GM21576 (cell line): Measurements from ENCODE around the gene ITK.
"Not testable (repeated sequence)": the region's sequence is repeated elsewhere in the genome, so short reads cannot be mapped to it uniquely, and the experiment has no call there.

Experiments used
- ATAC-seq: cut with Tn5 transposase; IDR thresholded peaks from one replicate; pipeline ENCODE4 v1.9.1; 2021; ENCODE audit warnings: mild to moderate bottlenecking, moderate library complexity; ENCODE audit not compliant: unreplicated experiment

ITK gene

DNA sequence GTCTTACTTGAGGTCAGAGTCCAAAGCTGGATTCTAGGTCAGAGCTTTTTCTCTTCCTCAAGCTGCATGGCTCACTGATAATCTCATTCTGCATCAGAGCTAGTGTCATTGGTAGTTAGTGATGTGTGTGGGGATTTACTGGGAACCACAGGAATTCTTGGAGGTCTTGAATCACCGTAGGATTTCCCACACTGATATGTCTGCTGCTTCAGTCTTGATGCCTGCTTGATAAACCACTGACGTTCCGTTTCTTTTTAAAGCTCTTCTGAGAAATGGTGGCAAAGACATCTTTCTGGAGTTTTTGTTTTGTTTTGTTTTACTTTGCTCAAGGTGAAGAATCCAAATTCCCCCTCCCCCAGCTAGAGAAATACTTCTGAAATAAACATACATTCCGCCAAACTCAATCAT lies 13.4 kb upstream of the ITK start:
- no peak for ATAC-seq

DNA sequence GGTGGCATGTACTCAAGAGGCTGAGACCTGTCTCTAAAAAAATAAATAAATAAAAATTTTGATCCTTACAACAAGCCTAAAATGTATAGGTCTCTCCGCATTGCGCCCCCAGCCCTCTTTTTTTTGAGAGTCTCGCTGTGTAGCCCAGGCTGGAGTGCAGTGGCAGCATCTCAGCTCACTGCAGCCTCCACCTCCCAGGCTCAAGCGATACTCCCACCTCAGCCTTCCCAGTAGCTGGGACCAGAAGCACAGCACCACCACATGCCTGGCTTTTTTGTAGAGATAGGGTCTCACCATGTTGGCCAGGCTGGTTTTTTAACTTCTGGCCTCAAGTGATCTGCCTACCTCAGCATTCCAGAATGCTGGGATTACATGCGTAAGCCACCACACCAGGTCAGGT lies 12.4 kb upstream of the ITK start:
- no peak for ATAC-seq

DNA sequence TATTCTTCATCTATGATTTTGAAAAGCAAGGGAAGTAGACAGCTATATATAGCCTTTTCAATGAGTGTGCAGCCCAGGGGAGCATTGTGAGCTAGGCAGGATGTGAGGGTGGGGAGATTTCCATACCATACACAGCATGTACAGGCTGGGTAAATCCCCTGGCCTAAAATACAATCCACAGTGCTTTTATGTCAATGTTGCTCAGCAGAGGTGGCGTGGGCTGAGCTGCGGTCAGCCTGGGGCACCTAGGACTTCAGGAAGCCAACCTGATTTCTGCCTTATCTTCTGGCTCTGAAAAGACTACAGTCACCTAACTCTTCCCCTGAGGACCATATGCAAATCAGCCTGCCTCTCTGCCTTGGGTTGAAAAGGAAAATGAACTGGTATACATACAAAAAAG lies 8.2 kb upstream of the ITK start:
- peak; percentile 99 for ATAC-seq

DNA sequence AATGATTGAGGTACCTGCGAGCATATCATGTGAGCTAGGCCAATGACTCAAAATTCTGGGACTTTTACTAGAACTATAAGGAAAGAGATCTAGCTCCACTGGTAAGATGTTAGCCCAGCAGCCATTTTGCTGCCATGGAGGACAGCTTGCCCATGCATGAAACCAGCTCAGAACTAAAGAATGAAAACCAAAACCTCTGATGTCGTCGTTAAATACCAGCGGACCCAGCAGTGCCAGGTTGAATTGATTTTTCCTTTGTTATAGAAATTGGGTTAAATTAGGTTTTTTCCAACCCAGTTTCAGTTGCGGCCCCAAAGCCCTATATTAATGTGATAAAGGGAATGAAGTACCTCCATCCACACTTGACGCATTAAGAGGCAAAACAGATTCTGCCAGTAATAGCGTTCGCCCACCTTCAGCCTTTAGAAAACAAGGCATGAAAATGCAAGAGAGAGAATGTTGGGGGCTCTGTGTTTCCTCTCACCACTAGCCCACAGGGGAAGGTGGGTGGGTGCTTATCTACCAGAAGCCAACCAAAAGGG lies 5.5 kb upstream of the ITK start:
- ATAC-seq, result no peak

DNA sequence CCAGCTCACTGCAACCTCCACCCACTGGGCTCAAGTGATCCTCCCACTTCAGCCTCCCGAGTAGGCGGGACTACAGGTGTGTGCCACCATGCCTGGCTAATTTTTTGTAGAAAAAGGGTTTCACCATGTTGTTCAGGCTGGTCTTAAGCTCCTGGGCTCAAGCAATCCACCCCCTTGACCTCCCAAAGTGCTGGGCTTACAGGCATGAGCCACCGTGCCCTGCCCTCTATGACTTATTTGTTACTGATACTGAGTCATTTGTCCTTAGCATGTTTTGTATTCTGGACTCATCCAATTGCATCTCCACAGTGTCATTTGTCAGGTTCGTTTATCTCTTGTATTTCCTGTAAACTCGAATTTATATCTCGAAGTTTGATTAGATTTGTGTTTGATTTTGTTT lies 2.7 kb upstream of the ITK start:
- no peak for ATAC-seq

DNA sequence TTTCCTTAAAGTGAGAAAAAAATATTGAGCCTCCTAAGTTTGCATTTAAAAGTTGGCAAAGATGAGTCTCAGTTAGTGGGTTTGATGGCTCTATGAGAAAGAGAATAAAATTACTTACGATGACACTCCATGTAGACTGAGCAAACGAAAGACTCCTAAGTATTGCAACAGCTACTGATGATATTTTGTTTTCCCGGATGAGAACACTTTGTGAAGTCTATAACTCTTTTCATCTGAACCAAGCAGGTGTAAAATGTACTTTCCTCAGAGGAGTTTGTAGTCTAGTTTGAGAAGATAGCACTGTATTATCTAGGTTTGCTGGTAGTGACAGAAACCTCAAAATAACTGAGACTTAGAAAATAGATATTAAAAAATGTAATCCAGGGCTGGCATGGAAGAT lies 1.7 kb upstream of the ITK start:
- ATAC-seq, result no peak

DNA sequence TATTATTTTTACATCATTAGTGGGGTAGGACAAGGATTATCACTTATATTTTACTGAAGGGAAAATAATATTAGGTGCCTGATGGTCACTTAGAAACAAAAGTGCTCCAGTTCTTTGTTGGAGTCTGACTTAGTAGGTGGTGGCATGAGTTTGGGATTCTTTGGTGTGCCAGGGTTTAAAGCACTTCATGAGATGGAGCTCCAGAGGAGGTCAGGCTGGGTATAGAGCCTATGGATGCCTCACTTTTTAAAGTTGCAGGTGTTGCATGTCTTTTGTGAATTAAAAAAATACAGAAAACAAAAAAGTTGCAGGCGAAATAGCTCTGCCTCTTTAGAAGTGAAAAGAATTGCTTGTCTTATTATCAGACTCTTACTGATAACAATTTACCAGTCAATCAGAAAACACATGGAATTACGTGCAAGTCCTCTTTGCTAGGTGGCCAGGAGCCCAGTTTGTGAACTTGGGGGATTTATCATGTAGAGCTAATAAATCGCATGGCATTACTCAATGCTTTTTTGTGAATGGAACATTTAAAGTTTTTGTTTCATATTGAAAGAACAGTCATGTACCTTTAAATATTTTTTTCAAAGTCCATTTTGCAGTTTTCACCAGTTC lies 1.6 kb downstream of the ITK start:
- ATAC-seq, result no peak

DNA sequence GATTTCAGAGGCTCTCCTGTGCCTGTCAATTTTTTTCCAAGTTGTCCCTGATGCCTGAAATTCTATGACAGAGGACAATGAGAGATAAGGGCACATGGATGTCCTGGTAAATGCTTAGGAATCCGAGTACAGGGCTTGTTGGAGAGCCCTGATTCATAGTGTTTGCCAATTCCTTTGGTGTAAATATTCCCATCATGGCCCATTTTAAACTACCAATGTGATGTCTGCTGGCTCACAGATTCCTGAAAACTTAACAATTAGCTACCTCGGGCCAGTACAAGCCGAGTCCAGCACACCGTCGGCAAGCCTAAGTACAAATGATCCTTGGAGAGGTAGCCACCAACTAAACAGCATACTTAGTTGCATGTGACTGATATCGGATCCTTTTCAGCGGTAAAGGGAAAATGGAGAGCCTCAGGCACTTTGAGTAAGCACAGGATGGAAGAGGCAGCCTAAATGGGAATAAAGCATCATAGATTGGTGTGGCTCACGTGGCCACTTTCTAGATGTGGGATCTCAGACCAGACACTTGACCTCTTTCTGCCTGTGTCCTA lies 3.6 kb downstream of the ITK start:
- no peak for ATAC-seq

DNA sequence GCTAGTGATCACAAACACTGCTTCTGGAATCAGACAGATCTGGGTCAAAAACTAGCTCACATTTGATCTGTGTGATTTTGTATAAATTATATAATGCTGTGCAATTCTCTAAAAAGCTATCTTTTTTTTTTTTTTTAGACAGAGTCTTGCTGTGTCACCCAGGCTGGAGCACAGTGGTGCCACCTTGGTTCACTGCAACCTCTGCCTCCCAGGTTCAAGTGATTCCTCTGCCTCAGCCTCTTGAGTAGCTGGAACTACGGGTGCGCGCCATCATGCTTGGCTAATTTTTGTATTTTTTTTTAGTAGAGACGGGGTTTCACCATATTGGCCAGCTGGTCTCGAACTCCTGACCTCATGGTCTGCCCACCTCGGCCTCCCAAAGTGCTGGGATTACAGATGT lies 4.5 kb downstream of the ITK start:
- not testable (repeated sequence) for ATAC-seq

DNA sequence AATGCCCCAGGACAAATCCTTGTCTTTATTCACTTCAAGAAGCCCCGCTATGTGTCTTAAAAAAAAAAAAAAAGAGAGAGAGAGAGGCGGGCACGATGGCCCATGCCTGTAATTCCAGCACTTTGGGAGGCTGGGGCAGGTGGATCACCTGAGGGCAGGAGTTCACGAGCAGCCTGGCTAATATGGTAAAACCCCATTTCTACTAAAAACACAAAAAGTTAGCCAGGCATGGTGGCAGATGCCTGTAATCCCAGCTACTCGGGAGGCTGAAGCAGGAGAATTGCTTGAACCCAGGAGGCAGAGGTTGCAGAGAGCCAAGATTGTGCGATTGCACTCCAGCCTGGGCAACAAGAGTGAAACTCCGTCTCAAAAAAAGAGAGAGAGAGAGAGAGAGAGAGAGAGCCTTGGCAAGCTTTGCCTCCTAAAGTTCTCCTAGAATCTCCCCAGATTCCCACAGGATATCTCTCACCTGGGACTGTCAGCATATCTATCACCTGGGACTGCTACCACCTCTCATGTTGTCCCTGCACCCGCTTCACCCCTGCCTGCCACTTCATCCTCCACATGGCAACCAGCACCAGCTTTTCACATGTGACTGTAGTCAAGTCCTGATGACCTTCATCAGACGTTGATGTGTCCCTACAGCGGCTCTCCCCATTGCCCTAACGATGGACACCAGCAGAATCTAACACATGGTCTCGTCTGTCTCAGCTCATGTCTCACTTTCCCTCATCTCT lies 5.8 kb downstream of the ITK start:
- no peak for ATAC-seq

DNA sequence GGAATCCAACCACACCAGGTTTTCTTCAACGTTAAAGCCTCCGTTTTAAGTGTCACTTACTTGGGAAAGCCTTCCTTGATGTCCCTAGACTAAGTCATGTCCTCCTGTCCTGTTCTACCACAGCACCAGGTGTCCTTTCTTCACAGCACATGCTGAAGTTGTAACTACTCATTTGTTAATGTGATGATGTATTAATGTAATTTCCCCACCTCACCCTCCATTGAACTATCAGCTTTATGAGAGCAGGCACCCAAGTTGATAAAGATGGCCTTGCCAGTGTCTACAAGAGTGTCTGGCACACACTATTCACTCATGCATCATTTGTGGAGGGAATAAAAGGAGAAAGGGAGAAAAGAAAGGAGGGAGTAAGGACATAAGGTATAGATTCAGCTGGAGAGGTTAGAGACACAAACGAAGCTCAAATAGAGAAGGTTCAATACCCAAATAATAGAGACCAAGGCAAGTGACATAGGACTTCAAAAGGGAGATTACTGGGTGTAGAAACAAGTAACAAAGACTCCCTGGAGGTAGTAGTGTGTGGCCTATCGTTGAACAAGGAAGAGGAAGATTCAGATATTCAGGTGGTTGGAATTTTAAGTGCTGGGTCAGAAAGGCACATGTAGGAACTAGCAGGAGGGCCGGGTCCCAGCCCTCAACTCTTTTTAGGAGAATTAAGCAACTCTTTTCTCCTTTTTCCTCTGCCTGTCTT lies 6.6 kb downstream of the ITK start:
- no peak for ATAC-seq

DNA sequence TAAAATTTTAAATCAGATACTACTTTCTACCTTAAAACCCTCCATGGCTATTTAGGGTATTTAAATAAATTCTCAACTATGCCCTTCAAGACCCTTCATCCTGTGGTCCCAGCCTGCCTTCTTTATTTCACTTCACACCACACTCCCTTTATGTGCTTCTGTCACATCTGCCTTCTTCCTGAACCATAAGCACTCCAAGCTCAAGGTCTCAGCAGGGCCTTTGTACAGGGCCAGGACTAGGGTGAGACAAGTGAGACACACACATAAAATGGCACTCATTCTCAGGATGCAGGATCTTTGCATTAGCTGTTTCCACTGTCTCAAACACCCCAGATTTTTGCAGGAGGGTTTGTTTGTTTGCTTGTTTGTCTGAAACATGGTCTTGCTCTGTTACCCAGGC lies 7.6 kb downstream of the ITK start:
- ATAC-seq, result no peak

DNA sequence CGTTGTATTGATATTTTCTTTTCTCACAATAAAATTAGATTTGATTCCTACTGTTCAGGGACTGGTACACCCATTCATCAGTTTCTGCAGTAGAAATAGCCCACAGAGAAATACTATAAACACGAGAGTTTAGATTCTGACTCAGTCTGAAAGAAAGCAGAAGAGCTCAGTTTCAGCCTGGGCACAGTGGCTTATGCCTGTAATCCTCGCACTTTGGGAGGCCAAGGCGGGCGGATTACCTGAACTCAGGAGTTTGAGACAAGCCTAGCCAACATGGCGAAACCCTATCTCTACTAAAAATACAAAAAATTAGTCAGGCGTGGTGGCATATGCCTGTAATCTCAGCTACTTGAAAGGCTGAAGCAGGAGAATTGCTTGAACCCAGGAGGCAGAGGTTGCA lies 8.6 kb downstream of the ITK start:
- ATAC-seq, result peak; percentile 88

DNA sequence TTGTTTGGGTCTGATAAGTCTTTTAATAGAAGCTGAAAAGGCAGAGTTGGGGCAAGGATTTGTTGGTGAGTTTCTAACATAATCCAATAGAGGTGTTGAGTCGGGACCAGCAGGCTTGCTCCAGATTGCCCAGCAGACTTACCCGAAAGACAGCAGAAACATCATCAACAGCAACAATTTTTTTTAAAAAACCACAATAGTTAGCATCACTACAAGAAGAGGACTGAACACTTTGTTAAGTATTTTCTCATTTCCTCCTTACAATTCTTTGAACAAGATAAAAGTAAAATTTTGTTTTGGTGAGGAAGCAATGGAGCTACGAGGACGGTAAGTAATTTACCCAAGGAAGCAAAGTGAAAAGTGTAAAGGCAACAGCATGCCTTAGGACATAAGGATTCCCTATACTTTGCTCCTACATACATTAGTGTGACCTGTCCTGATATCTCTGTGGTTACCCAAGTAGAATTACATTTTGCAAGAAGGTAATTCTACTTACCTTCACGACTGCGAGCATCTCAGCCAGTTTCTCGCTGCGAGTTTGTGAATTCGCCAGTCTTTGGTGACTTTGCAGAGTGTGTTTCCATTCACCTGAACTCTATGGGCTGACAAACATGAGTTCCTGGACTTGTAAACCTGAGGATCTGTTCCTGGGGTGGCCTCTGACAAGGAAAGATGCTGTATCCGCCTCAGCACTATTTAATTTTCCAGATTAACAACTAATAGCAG lies 13.2 kb downstream of the ITK start:
- ATAC-seq, result no peak

DNA sequence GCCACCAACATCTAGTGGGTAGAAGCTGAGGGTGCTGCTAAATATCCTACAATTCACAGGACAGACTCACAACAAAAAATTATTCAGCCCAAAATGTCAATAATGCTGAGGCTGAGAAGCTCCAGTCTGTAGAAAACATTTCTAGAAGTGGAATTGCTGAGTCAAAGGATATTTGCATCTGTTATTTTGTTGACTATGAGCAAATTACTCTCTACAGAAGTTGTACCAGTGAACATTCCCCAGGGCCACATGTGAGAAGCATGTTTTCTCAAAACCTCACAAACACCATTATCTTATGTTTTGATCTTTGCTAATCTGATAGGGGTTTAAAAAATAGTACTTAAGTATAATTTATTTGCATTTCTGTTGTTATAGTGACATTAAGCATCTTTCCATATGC lies 15.4 kb downstream of the ITK start:
- ATAC-seq, result no peak

DNA sequence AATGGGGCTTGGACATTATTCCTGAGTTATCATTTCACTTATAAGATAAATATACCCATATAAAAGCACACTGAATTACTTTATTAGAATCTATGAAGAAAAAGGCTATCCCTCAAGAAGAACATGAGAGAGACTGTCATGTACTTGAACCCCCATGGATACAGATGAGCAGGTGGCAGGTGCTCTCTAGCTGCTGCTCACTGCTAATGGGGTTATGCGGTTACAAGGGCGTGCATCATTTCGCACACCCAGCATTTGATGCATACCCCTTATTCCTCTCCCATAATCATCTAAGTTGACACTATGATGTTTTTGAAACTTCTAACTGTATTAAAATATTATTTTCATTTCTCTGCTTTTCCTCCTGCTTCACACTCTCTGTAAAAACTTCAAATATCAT lies 16.4 kb downstream of the ITK start:
- ATAC-seq, result no peak

DNA sequence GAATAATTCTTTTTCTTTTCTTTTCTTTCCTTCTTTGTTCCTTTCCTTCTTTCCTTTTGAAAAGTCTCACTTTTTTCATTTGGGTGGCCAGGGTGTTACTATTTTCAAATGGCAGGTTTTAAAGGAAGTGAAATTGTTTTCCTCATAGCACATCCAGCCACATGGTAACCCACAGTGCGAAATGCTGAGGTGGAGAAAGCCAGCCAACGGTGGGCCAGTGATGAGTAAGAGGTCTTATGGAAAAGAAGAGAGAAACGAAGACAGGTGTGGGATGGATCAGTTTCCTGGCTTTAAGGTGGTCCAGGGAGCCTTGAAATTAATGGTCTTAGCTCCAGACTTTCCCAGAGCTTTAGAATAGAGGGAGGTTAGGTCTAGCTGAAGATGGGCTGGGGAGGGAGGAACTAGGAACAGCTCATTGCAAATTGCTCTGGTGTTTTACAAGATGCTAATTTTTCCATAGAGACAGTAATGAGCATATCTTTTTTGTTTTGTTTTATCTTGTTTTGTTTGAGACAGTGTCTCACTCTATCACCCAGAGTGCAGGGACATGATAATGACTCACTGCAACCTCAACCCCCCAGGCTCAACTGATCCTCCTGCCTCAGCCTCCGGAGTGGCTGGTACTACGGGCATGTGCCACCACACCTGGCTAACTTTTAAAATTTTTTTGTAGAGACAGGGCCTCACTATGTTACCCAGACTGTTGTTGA lies 17.8 kb downstream of the ITK start:
- ATAC-seq, result no peak

DNA sequence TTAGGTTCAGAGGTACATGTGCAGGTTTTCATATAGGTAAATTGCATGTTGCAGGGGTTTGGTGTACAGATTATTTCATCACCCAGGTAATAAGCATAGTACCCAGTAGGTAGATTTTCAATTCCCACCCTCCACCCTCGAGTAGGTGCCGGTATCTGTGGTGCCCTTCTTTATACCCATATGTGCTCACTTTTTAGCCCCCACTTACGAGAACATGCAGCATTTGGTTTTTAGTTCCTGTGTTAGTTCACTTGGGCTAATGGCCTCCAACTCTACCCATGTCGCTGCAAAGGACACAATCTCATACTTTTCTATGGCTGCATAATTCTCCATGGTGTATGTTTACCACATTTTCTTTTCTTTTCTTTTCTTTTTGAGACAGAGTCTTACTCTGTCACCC lies 21.2 kb downstream of the ITK start:
- ATAC-seq, result no peak

DNA sequence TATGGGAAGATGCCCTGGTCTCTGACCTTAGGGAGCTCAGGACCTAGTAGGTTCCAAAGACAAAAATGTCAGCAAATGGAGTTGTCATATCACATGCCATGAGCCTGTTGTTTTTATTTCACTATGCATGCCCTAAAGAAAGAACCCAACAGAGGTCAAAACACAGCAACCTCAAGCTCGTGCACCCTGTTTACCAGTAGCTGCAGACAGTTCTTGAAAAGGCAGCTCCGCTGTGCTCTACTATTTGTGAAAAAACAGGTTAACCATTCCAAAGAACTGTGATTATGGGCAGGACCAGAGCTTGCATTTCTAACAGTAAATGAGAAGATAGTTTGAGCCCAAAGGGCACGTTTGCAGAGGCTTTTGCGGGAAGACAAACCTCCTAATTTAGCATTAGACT lies 22.8 kb downstream of the ITK start:
- ATAC-seq, result no peak

DNA sequence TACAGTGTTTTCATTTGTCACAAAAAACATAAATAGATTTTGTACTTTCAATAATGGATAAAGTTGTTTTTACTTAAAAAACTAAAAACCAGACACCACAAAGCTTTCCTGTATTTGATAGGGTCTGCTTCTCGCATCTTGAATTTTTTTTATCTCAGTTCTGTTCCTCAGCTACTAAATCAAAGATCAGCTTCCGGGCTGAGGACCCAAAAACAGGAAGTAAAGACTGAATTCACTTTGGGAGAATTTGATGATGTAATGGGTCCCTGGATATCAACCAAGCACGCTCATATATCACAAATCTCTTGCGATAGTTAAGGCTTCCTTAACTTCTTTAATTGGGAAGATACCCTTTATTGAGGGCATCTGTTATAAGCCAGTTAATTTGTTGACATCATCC lies 24.1 kb downstream of the ITK start:
- ATAC-seq, result no peak
